HG03025 (cell line): ENCODE measurements around the gene IER2.

Experiments used
- ATAC-seq: cut with Tn5 transposase; IDR thresholded peaks from one replicate; pipeline ENCODE4 v1.9.1; 2021; ENCODE audit warnings: mild to moderate bottlenecking, moderate library complexity; ENCODE audit not compliant: unreplicated experiment, low FRiP score

Gene IER2

DNA sequence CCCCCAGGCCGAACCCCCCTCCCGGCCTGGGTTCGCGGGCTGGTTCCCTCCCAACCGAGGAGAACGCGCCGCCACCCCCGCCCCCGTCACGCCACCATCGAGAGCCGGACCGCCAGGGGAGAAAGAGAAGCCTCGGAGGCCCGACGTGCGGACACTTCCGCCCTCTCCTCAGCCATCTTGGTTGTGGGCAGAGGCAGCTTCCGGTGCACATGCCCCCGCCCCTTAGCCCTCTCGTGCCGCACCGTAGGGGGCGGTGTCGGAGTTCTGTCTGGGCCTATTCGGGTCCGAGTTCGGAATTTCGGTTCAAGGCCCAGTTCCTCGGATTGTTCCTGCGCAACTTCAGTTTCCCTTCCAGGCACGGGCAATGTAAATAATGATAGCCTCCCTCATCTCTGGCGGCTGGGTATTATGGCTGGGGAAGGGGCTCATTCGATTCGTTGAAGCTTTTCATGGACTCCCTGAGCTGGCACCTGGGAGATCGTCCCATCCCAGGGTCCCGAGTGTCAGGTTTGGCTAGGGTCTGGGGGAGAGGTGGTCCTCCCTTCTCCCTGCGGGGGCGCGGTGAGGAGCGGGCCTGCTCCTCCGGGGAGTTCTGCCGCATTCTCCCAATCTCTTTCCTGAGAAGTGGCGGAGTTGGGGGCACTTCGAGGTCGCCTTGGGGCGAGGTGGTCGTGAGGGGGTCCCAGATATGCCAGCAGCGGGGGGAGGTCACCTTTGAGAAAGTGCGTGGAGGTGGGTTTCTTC is at the start of gene IER2, which contains the start of gene STX10:
IER2 (plus strand) TSS at position 225 of the 744 bp plus-strand sequence. CDS start 2,776 bp downstream, outside the sequence.
STX10 (minus strand) TSS at position 189 of the 744 bp plus-strand sequence. CDS start 202 bp downstream, outside the sequence.
- no peak for ATAC-seq

DNA sequence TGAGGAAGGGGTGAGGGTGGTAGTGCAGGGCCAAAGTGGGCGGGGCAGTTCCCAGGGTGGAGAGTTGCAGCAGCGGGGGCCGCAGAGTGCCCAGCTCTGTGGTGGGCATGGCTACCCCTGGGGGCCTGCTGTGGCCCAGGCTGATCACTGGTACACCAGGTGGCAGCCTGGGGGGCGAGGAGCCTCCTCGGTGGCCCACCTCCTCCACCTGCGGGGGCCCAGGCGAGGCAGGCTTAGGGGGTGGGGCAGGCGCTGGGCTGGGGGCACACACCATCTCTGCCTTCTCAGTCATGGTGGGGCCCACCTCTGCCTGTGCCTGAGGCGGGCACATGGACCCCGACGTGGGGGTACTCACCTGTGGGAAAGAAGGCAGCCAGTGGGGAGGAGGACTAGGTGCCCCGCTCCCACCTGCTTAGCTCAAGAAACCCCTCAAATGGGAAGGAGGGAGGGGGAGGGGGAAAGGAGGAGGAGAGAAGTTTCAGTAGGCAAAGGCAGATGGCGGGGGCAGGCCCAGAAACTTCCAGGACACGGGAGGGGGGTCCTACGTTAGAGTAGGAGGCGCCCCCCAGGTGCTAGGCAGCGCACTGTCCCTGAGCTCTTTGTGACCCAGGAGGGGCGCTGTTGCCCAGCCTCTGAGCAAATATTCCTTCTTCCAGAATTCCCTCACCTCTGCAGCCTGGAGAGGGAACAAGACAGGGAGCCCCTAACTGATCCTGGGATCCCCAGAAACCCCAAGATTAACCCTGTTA is 49.2 kb upstream of the IER2 start:
- no peak for ATAC-seq

GRCh38 chr19:13101590-13102415 is 48.4 kb upstream of the IER2 start:
- ATAC-seq: no peak

DNA sequence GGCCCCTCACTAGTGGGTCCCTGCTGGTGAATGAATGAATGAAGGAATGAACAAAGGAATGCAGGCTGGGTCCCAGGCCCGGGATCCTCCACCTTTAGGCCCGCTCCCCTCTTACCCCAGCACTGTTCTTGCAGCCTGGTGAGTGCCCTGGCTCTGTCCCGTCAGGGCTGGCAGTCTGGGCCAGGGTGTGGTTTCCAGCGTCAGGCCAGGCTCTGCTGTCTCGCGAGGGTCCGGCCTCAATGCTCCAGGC is 47.9 kb upstream of the IER2 start:
- no peak for ATAC-seq

GRCh38 chr19:13102666-13103580 is 47.3 kb upstream of the IER2 start, which contains the start of gene LYL1:
Gene LYL1 (minus strand): TSS chr19:13102858. CDS start chr19:13101171, 1,687 bp downstream.
- no peak for ATAC-seq

- no peak for ATAC-seq
Observed at GRCh38 chr19:13103581-13104359, 46.4 kb upstream of the IER2 start.

DNA sequence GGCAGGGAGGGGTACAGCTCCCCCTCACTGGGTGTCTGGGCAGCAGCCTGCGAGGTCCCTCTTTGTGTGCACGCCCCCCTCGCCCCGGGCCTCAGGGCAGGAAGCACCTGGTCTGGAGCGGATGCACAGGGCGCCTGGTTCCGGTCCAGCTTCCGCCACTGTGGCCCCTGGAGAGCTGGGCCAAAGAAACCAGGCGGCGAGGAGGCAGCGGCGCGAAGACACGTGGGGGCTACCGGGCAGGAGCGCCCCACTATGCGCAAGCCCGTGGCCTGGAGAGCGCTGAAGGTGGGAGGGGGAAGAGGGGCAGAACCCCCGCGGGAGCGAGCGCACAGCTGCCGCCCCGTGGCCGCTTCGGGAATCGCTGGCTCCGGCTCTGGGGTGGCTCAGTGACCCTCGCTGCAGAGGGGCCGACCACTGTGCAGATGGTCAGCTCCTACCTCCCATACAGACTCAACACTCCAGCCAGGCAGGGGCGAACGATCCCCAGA is 45.8 kb upstream of the IER2 start:
- no peak for ATAC-seq

DNA sequence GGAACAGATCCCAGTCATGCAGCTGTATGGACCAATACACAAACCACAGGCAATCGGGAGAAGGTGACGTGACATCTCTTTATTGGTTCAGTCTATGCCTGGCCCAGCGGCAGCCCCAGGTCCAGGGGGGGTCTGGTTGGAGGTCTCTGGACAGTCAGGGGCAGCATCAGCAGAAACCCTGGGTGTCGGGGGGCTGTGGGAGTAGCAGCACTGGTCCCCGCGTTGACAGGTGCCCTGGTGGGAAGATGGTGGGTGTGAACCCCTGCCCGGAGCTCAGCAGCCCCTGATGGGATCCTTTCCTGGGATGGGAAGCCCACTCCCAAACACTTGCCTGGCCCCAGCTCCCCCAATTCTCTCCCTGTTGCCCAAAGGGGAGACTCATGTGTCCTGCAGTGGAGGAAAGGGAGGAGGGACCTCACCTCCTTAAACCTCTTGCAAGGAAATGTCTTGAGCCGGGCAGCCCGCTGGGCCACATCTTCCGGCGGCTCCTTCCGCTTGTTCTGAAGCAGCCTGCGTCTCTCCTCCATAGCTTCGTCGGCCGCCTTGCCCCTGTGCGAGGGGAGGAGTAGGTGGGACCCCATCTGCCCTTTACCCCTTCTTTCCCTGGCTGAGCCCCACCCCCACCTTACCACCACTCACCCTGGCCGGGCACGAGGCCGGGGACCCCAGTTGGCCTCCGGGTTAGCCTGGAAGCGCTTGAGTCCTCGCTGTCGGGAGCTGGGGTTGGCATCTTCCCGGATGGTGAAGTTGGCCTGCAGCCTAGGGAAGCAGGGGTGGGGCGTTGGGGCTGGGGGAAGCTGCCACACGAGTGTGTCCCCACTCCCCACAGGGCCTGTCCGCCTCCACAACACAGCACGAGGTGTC is 45.1 kb upstream of the IER2 start:
- no peak for ATAC-seq

GRCh38 chr19:13109361-13110098 is 40.7 kb upstream of the IER2 start:
- ATAC-seq: no peak

DNA sequence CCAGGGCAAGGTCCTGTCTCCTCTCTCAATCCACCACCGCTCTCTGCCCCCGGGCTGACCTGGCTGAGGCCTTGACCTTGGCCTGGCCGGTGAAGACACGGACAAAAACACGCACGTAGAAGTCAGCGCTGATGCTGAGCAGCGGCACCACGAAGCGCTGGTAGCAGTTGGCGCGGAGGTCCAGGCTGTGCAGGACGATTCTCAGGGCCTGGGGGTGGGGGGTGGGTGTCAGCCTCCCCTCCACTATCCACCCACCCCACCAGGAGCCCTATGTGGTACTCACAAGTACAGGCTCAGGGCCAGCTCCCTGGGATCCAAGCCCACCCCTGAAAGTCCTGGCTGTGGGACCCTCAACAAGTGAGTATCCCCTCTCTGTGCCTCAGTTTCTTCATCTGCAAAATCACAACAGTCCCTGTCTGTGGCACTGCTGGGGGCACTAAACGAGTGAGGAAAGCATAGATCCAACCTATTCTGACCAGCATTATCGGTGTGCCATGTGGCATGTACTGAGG is 40.1 kb upstream of the IER2 start:
- ATAC-seq: no peak

- no peak for ATAC-seq
Observed at GRCh38 chr19:13112555-13112954, 37.7 kb upstream of the IER2 start.

DNA sequence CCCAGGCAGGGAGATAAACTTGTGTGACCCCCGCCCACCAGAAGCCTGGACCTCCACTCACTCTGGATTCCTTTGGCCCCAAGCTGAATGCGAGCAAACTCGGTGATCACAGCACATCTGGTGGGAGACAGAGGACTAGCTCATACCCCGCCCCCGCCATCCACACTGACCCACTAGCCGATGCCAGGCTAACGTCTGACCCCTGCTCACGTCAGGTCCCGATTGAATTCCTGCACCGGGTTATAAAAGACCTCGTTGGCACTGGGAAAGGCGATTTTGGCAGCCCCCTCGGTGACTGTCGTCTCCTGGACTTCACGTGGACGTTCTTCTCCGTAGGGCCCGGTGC is 34.3 kb upstream of the IER2 start:
- ATAC-seq: no peak

GRCh38 chr19:13116282-13117175 is 33.7 kb upstream of the IER2 start, which contains the start of gene TRMT1:
Gene TRMT1 (minus strand): TSS chr19:13116740. CDS start chr19:13116399, 341 bp downstream.
- no peak for ATAC-seq

- ATAC-seq: no peak
Observed at GRCh38 chr19:13117176-13117771, 32.9 kb upstream of the IER2 start.

DNA sequence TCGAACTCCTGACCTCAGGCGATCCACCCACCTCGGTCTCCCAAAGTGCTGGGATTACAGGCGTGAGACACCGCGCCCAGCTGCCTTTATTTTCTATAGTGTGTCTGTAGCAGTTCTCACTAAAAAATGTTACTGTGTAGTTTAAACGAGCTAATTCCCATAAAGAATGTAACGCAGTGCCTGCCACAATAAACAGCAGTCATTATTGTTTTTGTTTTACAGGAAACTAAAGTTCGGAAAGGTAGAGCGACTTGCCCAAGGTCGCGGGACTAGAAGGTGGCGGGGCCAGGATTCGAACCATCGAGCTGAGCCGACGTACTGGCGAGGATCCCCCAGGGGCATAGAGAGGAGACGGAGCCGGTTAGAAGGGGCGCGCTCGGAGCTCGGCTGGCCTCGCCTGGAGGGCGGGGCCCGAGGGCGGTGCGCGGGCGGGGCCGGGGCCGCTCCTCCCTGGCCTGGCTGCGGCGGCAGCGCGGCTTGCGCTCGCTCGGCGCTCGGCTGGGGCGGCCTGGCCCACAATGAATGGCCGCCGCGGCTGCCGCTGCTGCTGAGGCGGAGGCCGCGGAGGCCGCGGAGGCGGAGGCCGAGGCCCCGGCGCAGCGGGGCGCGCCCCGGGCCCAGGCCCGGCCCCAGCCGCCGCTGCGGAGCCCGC is 32.3 kb upstream of the IER2 start, which contains the start of gene NACC1:
NACC1 (plus strand) TSS at position 493 of the 652 bp plus-strand sequence. CDS start 16,944 bp downstream, outside the sequence.
- ATAC-seq: peak; percentile 54
